Liver (tissue), 9 donors: Measurements from ENCODE around the gene CPLANE1. TPM values are rescaled to one million over a fixed set of nuclear protein-coding genes. Genes with fewer than 3 reads are reported as not detected.
"Not testable (repeated sequence)": the region's sequence is repeated elsewhere in the genome, so short reads cannot be mapped to it uniquely, and the experiment has no call there.

Source experiments
- DNase-seq: peaks from one replicate; pipeline ENCODE4 v3.0.0-alpha.2; 2017; ENCODE audit warnings: low spot score
- H3K27ac ChIP-seq, 2 donors: one replicate each; pipeline ENCODE4 v1.7.0; 2013; ENCODE audit warnings: inconsistent platforms in 2 of 2, low read length in 2 of 2, control low read depth in 1 of 2, low read depth in 1 of 2, mild to moderate bottlenecking in 1 of 2
- H3K27me3 ChIP-seq, 4 donors: one replicate each; pipeline versions ENCODE4 v1.6.1 to v1.7.0; 2013; ENCODE audit warnings: low read length in 3 of 4, inconsistent platforms in 1 of 4, mild to moderate bottlenecking in 1 of 4, moderate library complexity in 1 of 4; ENCODE audit not compliant: control insufficient read depth in 4 of 4, insufficient read depth in 4 of 4
- H3K36me3 ChIP-seq, 4 donors: one replicate each; pipeline versions ENCODE4 v1.6.1 to v1.7.0; 2013; ENCODE audit warnings: low read length in 3 of 4, mild to moderate bottlenecking in 3 of 4, low read depth in 1 of 4, moderate library complexity in 1 of 4; ENCODE audit not compliant: control insufficient read depth in 4 of 4, insufficient read depth in 3 of 4
- H3K4me1 ChIP-seq, 4 donors: one replicate each; pipeline versions ENCODE4 v1.6.1 to v1.7.0; 2013; ENCODE audit warnings: low read length in 3 of 4, mild to moderate bottlenecking in 3 of 4, moderate library complexity in 1 of 4; ENCODE audit not compliant: control insufficient read depth in 4 of 4, insufficient read depth in 4 of 4
- H3K4me3 ChIP-seq, 3 donors: one replicate each; pipeline versions ENCODE4 v1.6.1 to v1.7.0; 2013; ENCODE audit warnings: low read length in 3 of 3, control low read depth in 1 of 3, low read depth in 1 of 3, mild to moderate bottlenecking in 1 of 3
- H3K9ac ChIP-seq, 2 donors: one replicate each; pipeline ENCODE4 v1.7.0; 2013; ENCODE audit warnings: low read length in 2 of 2, mild to moderate bottlenecking in 2 of 2, moderate library complexity in 2 of 2, control low read depth in 1 of 2, low read depth in 1 of 2
- H3K9me3 ChIP-seq, 4 donors: one replicate each; pipeline versions ENCODE4 v1.6.1 to v1.7.0; 2013; ENCODE audit warnings: low read length in 3 of 4; ENCODE audit not compliant: control insufficient read depth in 4 of 4
- EGR1 ChIP-seq, 2 donors: IDR thresholded peaks; 2 replicates each; pipeline ENCODE4 v1.6.1; 2016 to 2018; ENCODE audit warnings: antibody characterized with exemption in 2 of 2, low read depth in 2 of 2
- FOXA1 ChIP-seq: IDR thresholded peaks from 2 replicates; pipeline ENCODE4 v1.6.1; 2016; ENCODE audit warnings: antibody characterized with exemption
- FOXA2 ChIP-seq: IDR thresholded peaks from 2 replicates; pipeline ENCODE4 v1.6.1; 2016; ENCODE audit warnings: antibody characterized with exemption
- HNF4G ChIP-seq: IDR thresholded peaks from 2 replicates; pipeline ENCODE4 v1.6.1; 2016; ENCODE audit warnings: antibody characterized with exemption
- JUND ChIP-seq, 2 donors: IDR thresholded peaks; 2 replicates each; pipeline ENCODE4 v1.6.1; 2016; ENCODE audit warnings: antibody characterized with exemption in 2 of 2
- NR2F2 ChIP-seq: IDR thresholded peaks from 2 replicates; pipeline ENCODE4 v1.6.1; 2016; ENCODE audit warnings: antibody characterized with exemption
- RAD21 ChIP-seq, 2 donors: IDR thresholded peaks; 2 replicates each; pipeline ENCODE4 v1.6.1; 2016; ENCODE audit warnings: antibody characterized with exemption in 2 of 2, mild to moderate bottlenecking in 2 of 2
- SP1 ChIP-seq: IDR thresholded peaks from 2 replicates; pipeline ENCODE4 v1.6.1; 2018; ENCODE audit warnings: antibody characterized with exemption, mild to moderate bottlenecking
- TAF1 ChIP-seq: conservative IDR thresholded peaks from 2 replicates; pipeline ENCODE4 v1.6.1; 2016; ENCODE audit warnings: antibody characterized with exemption, mild to moderate bottlenecking
- YY1 ChIP-seq: IDR thresholded peaks from 2 replicates; pipeline ENCODE4 v1.6.1; 2016; ENCODE audit warnings: antibody characterized with exemption, mild to moderate bottlenecking
- ZBTB33 ChIP-seq: IDR thresholded peaks from 2 replicates; pipeline ENCODE4 v1.6.1; 2016; ENCODE audit warnings: antibody characterized with exemption
- WGBS: extraction: QIAGEN DNeasy Blood & Tissue Kit; methylation state at CpG from one replicate; pipeline ENCODE4 v1.1.7; 2013; 5-methylcytosine and 5-hydroxymethylcytosine counted together
- polyA plus RNA-seq, 2 donors: library from polyadenylated mRNA; stranded (reverse) in 1 of 2; unstranded in 1 of 2; fragments of 200-250 nt in 1 of 2; fragments of >200 nt in 1 of 2; fragmentation: Nextera tagmentation in 1 of 2; extraction: Ambion mirVana in 1 of 2; gene quantifications; one replicate each; pipeline versions ENCODE4 v1.2.1 to v1.2.3, GENCODE V29; 2013 to 2015
- total RNA-seq, 2 donors: library from RNA; depleted of rRNA; stranded (reverse); fragments of >200 nt; gene quantifications; one replicate each; pipeline ENCODE4 v1.2.3, GENCODE V29; 2014
- TF ChIP-seq, protein P1 (sequence below): IDR thresholded peaks from 2 replicates; pipeline ENCODE4 v1.6.1; 2016; ENCODE audit warnings: antibody characterized with exemption
- TF ChIP-seq, protein P2 (sequence below): IDR thresholded peaks from 2 replicates; pipeline ENCODE4 v1.6.1; 2016; ENCODE audit warnings: antibody characterized with exemption, mild to moderate bottlenecking
- TF ChIP-seq, protein P3 (sequence below): fragments of 150-350 bp; IDR thresholded peaks from 2 replicates; pipeline ENCODE4 v1.5.1; 2017; ENCODE audit warnings: improper control_type of control experiment, low read depth, low read length; ENCODE audit not compliant: missing input control
- donor health status: healthy.
- donor health status: healthy.
- donor health status: healthy.
- donor health status: healthy.
- donor health status: healthy.

The CPLANE1 gene
- total and polyA plus RNA-seq, 4 donors: 0.75 to 11.6 (median 3.8) TPM

GRCh38 chr5:37220426-37220825 is 28.8 kb downstream of the CPLANE1 start:
- not testable (repeated sequence) for H3K27ac ChIP-seq, H3K9me3 ChIP-seq, H3K4me3 ChIP-seq, H3K9ac ChIP-seq, DNase-seq, H3K36me3 ChIP-seq, H3K4me1 ChIP-seq, H3K27me3 ChIP-seq
- WGBS: 97% methylated on average over 6 of the region's 6 CpGs

DNA sequence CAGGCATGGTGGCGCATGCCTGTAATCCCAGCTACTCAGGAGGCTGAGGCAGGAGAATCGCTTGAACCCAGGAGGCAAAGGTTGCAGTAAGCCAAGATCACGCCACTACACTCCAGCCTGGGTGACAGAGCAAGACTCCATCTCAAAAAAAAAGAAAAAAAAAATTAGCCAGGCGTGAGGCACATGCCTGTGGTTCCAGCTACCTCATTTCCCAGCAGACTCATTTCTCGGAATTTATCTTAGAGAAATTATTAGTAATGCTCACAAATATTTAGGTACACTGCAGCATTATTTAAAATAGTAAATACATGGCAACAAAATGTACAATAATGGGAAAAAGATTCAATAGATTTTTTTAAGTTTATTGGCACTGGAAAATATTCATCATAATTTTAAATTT is 29.8 kb downstream of the CPLANE1 start:
- not testable (repeated sequence) for H3K4me3 ChIP-seq, H3K27me3 ChIP-seq, H3K4me1 ChIP-seq, H3K36me3 ChIP-seq, H3K9ac ChIP-seq, H3K27ac ChIP-seq, DNase-seq, H3K9me3 ChIP-seq
- WGBS: 96% methylated on average over 5 of the region's 5 CpGs

DNA sequence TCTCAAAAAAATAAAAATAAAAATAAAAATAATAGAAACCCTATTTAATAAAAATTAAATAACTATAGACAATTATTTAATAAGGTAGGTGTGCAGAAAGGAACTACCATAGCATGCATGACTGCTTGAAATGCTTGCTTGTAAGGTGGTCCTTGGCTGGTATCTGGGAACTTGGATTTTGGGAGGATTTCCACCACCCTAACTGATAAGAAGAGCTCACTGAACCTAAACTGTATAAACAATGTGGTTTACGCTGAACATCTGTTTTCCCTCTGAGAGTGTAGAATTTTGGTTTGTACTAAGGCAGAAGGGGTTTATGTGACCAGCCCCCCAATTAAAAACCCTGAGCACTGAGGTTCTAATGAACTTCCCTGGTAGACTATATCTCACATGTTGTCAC is 31.2 kb downstream of the CPLANE1 start:
- H3K27ac ChIP-seq: no peak overlapping the region
- no peaks in the 10 kb centered on the region for H3K4me1 ChIP-seq
- no peak overlapping the region for H3K9ac ChIP-seq
- TF ChIP-seq SP1 (no peak), ZBTB33 (no peak), YY1 (no peak), HNF4G (no peak), FOXA1 (no peak), EGR1 (IDR thresholded peaks at IDR 0.05; ENCODE audit: low read depth in 2 of 2) (no peak), TAF1 (no peak), RAD21 (IDR thresholded peaks at IDR 0.05) (no peak), JUND (IDR thresholded peaks at IDR 0.05) (no peak), FOXA2 (no peak), NR2F2 (no peak)
- TF ChIP-seq, protein P1, sequence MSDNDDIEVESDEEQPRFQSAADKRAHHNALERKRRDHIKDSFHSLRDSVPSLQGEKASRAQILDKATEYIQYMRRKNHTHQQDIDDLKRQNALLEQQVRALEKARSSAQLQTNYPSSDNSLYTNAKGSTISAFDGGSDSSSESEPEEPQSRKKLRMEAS: no peak
- TF ChIP-seq, protein P2, sequence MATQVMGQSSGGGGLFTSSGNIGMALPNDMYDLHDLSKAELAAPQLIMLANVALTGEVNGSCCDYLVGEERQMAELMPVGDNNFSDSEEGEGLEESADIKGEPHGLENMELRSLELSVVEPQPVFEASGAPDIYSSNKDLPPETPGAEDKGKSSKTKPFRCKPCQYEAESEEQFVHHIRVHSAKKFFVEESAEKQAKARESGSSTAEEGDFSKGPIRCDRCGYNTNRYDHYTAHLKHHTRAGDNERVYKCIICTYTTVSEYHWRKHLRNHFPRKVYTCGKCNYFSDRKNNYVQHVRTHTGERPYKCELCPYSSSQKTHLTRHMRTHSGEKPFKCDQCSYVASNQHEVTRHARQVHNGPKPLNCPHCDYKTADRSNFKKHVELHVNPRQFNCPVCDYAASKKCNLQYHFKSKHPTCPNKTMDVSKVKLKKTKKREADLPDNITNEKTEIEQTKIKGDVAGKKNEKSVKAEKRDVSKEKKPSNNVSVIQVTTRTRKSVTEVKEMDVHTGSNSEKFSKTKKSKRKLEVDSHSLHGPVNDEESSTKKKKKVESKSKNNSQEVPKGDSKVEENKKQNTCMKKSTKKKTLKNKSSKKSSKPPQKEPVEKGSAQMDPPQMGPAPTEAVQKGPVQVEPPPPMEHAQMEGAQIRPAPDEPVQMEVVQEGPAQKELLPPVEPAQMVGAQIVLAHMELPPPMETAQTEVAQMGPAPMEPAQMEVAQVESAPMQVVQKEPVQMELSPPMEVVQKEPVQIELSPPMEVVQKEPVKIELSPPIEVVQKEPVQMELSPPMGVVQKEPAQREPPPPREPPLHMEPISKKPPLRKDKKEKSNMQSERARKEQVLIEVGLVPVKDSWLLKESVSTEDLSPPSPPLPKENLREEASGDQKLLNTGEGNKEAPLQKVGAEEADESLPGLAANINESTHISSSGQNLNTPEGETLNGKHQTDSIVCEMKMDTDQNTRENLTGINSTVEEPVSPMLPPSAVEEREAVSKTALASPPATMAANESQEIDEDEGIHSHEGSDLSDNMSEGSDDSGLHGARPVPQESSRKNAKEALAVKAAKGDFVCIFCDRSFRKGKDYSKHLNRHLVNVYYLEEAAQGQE: no peak
- TF ChIP-seq, protein P3, sequence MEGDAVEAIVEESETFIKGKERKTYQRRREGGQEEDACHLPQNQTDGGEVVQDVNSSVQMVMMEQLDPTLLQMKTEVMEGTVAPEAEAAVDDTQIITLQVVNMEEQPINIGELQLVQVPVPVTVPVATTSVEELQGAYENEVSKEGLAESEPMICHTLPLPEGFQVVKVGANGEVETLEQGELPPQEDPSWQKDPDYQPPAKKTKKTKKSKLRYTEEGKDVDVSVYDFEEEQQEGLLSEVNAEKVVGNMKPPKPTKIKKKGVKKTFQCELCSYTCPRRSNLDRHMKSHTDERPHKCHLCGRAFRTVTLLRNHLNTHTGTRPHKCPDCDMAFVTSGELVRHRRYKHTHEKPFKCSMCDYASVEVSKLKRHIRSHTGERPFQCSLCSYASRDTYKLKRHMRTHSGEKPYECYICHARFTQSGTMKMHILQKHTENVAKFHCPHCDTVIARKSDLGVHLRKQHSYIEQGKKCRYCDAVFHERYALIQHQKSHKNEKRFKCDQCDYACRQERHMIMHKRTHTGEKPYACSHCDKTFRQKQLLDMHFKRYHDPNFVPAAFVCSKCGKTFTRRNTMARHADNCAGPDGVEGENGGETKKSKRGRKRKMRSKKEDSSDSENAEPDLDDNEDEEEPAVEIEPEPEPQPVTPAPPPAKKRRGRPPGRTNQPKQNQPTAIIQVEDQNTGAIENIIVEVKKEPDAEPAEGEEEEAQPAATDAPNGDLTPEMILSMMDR: no peak
- DNase-seq: no peak
- H3K9me3 ChIP-seq: no peaks in the 10 kb centered on the region
- H3K4me3 ChIP-seq: no peak overlapping the region
- WGBS: 95% methylated on average over 1 of the region's 1 CpG
- peaks cover 0 to 5% (median 3%) of the 10 kb centered on the region in 4 donors for H3K36me3 ChIP-seq
- no peaks in the 10 kb centered on the region for H3K27me3 ChIP-seq
